HCT116 (cell line): Measurements from ENCODE around the gene SNAP47. TPM values are rescaled to one million over a fixed set of nuclear protein-coding genes. Genes with fewer than 3 reads are reported as not detected.

Experiments used
- ATAC-seq: fragments of 200-7000 bp; cut with Tn5 transposase; 2 replicates; pipeline ENCODE4 v1.9.1; 2020; ENCODE audit warnings: mild to moderate bottlenecking, moderate library complexity
- BruUV-seq: library from RNA; stranded (reverse); fragments of 400-500 nt; replicated peaks from 2 replicates; lab custom pipeline; 2021; lab: Mats Ljungman, UMichigan
- CTCF ChIA-PET: fragments of 300-600 bp; sonication (Branson Sonifier 250); formaldehyde crosslinking; loops from one replicate; lab custom pipeline; 2021; ENCODE audit warnings: antibody characterized with exemption; lab: Charles Lee
- POLR2A ChIA-PET: fragments of 300-600, 350-600 bp; sonication (Branson Sonifier 250); formaldehyde crosslinking; loops from one replicate; lab custom pipeline; 2021; ENCODE audit warnings: antibody characterized with exemption; lab: Charles Lee
- RAD21 ChIA-PET, 2 experiments: fragments of 300-600 bp; sonication (Branson Sonifier 250); formaldehyde crosslinking; loops; one replicate each; lab custom pipeline; 2023; ENCODE audit warnings: low total read pairs in 2 of 2; ENCODE audit not compliant: uncharacterized antibody in 2 of 2, unreplicated experiment in 2 of 2, low non-redundant PET in 1 of 2; lab: Charles Lee
- DNase-seq: peaks from one replicate; pipeline ENCODE4 v3.0.0-alpha.2; 2010; ENCODE audit warnings: low read depth, low spot score
- H2AFZ ChIP-seq: fragments of 200-600 bp; shearing (Covaris generic), sonication (generic); 2 replicates; pipeline ENCODE4 v1.6.1; 2017; ENCODE audit warnings: low read depth, mixed run types, mixed read lengths, antibody characterized with exemption, low read length; ENCODE audit not compliant: poor library complexity, severe bottlenecking
- H3K27ac ChIP-seq: 2 replicates; pipeline ENCODE4 v1.5.1; 2012; ENCODE audit warnings: low read depth, low read length
- H3K27me3 ChIP-seq: fragments of 200-600 bp; sonication (generic); 2 replicates; pipeline ENCODE4 v1.6.1; 2016; ENCODE audit warnings: mixed run types, low read length, mixed read lengths; ENCODE audit not compliant: insufficient read depth
- H3K36me3 ChIP-seq, 2 experiments: fragments of 200-500 bp in 1 of 2; fragments of 200-600 bp in 1 of 2; sonication (Bioruptor generic) in 1 of 2; sonication (generic) in 1 of 2; 2 replicates each; pipeline versions ENCODE4 v1.5.1 to v1.6.1; 2014 to 2016; ENCODE audit warnings: low read length in 2 of 2, inconsistent platforms in 1 of 2, mixed read lengths in 1 of 2, mixed run types in 1 of 2; ENCODE audit not compliant: insufficient read depth in 2 of 2, control insufficient read depth in 1 of 2
- H3K4me1 ChIP-seq, 2 experiments: fragments of 200-600 bp in 1 of 2; sonication (generic) in 1 of 2; 2 replicates each; pipeline versions ENCODE4 v1.5.1 to v1.6.1; 2012 to 2017; ENCODE audit warnings: low read length in 2 of 2, inconsistent platforms in 1 of 2, mild to moderate bottlenecking in 1 of 2, mixed read lengths in 1 of 2, mixed run types in 1 of 2, moderate library complexity in 1 of 2; ENCODE audit not compliant: insufficient read depth in 2 of 2, control insufficient read depth in 1 of 2
- H3K4me2 ChIP-seq: fragments of 200-600 bp; sonication (generic); 2 replicates; pipeline ENCODE4 v1.6.1; 2017; ENCODE audit warnings: mixed run types, low read length, mixed read lengths
- H3K4me3 ChIP-seq, 2 experiments: fragments of 200-600 bp in 1 of 2; sonication (generic) in 1 of 2; replicated peaks in 1 of 2; 2 replicates each; pipeline ENCODE4 v1.5.1; 2011 to 2016; ENCODE audit warnings: low read length in 2 of 2, control low read depth in 1 of 2, low read depth in 1 of 2, mild to moderate bottlenecking in 1 of 2, mixed read lengths in 1 of 2, mixed run types in 1 of 2
- H3K79me2 ChIP-seq: fragments of 200-600 bp; sonication (generic); 2 replicates; pipeline ENCODE4 v1.6.1; 2017; ENCODE audit warnings: mild to moderate bottlenecking, mixed run types, low read length, moderate library complexity, mixed read lengths; ENCODE audit not compliant: insufficient read depth
- H3K9ac ChIP-seq: fragments of 200-600 bp; sonication (generic); 2 replicates; pipeline ENCODE4 v1.6.1; 2016; ENCODE audit warnings: low read length, mixed read lengths
- H3K9me2 ChIP-seq: fragments of 200-600 bp; sonication (generic), shearing (Covaris generic); 2 replicates; pipeline ENCODE4 v1.6.1; 2017; ENCODE audit warnings: mixed run types, mild to moderate bottlenecking, moderate library complexity; ENCODE audit not compliant: insufficient read depth
- H3K9me3 ChIP-seq, 2 experiments: fragments of 200-500 bp in 1 of 2; fragments of 200-600 bp in 1 of 2; sonication (Bioruptor generic) in 1 of 2; sonication (generic) in 1 of 2; 2 replicates each; pipeline ENCODE4 v1.6.1; 2014 to 2017; ENCODE audit warnings: low read length in 2 of 2, mixed read lengths in 2 of 2, inconsistent platforms in 1 of 2, low read depth in 1 of 2, mild to moderate bottlenecking in 1 of 2, mixed run types in 1 of 2, moderate library complexity in 1 of 2; ENCODE audit not compliant: control insufficient read depth in 1 of 2, insufficient read depth in 1 of 2
- H4K20me1 ChIP-seq: fragments of 200-600 bp; sonication (generic), shearing (Covaris generic); 2 replicates; pipeline ENCODE4 v1.6.1; 2017; ENCODE audit warnings: mixed run types, mild to moderate bottlenecking, moderate library complexity; ENCODE audit not compliant: insufficient read depth
- CBX3 ChIP-seq: IDR thresholded peaks from 2 replicates; pipeline ENCODE4 v1.6.1; 2012; ENCODE audit warnings: low read depth
- EGR1 ChIP-seq: IDR thresholded peaks from 2 replicates; pipeline ENCODE4 v1.6.1; 2012; ENCODE audit warnings: low read depth
- ELF1 ChIP-seq: IDR thresholded peaks from 2 replicates; pipeline ENCODE4 v1.6.1; 2012; ENCODE audit warnings: low read depth, borderline replicate concordance
- EZH2 ChIP-seq: fragments of 200-600 bp; sonication (generic); IDR thresholded peaks from 2 replicates; pipeline ENCODE4 v1.6.1; 2017; ENCODE audit warnings: antibody characterized with exemption, mixed run types
- EZH2phosphoT487 ChIP-seq: fragments of 200-600 bp; IDR thresholded peaks from 2 replicates; pipeline ENCODE4 v1.6.1; 2018; ENCODE audit warnings: antibody characterized with exemption, borderline replicate concordance
- JUND ChIP-seq: IDR thresholded peaks from 2 replicates; pipeline ENCODE4 v1.6.1; 2012
- POLR2A ChIP-seq: IDR thresholded peaks from 2 replicates; pipeline ENCODE4 v1.7.0; 2011; ENCODE audit warnings: borderline replicate concordance; ENCODE audit not compliant: insufficient read depth, insufficient read length; ENCODE audit errors: extremely low read depth
- POLR2AphosphoS5 ChIP-seq: IDR thresholded peaks from 2 replicates; pipeline ENCODE4 v1.6.1; 2011; ENCODE audit warnings: mild to moderate bottlenecking, low read depth, low read length, moderate library complexity
- RAD21 ChIP-seq: IDR thresholded peaks from 2 replicates; pipeline ENCODE4 v1.6.1; 2012; ENCODE audit warnings: low read depth, mild to moderate bottlenecking
- SIN3A ChIP-seq: IDR thresholded peaks from 2 replicates; pipeline ENCODE4 v1.6.1; 2012; ENCODE audit warnings: low read depth
- SP1 ChIP-seq: IDR thresholded peaks from 2 replicates; pipeline ENCODE4 v1.6.1; 2012; ENCODE audit warnings: low read depth
- SRF ChIP-seq: IDR thresholded peaks from 2 replicates; pipeline ENCODE4 v1.6.1; 2012; ENCODE audit warnings: low read depth
- TCF7L2 ChIP-seq: IDR thresholded peaks from 2 replicates; pipeline ENCODE4 v1.7.0; 2011; ENCODE audit warnings: borderline replicate concordance, inconsistent platforms; ENCODE audit not compliant: insufficient read depth, insufficient read length; ENCODE audit errors: extremely low read depth
- YY1 ChIP-seq: IDR thresholded peaks from 2 replicates; pipeline ENCODE4 v1.6.1; 2011; ENCODE audit warnings: low read length, low read depth, moderate library complexity, mild to moderate bottlenecking; ENCODE audit not compliant: insufficient replicate concordance; ENCODE audit errors: extremely low read depth
- ZNF274 ChIP-seq: fragments of 200-500 bp; sonication (Bioruptor generic); IDR thresholded peaks from 2 replicates; pipeline ENCODE4 v1.6.1; 2014; ENCODE audit warnings: mild to moderate bottlenecking, low read depth, low read length, inconsistent platforms
- intact Hi-C: fragments of 100-400 bp; cut with micrococcal nuclease; formaldehyde crosslinking; loops from 2 replicates; pipeline ENCODE4 v1.10.0; 2022
- total RNA-seq: library from RNA; stranded (reverse); gene quantifications from one replicate; pipeline ENCODE4 v1.2.1, GENCODE V29; 2021; ENCODE audit not compliant: unreplicated experiment
- TF ChIP-seq, protein P1 (sequence below): IDR thresholded peaks from 2 replicates; pipeline ENCODE4 v1.6.1; 2011; ENCODE audit warnings: mild to moderate bottlenecking, low read length, moderate library complexity; ENCODE audit not compliant: insufficient replicate concordance; ENCODE audit errors: extremely low read depth
- TF ChIP-seq, protein P2 (sequence below): IDR thresholded peaks from 2 replicates; pipeline ENCODE4 v1.6.1; 2012
- TF ChIP-seq, protein P3 (sequence below), 3 experiments: fragments of 200-600 bp in 1 of 3; sonication (generic) in 1 of 3; IDR thresholded peaks in 2 of 3; conservative IDR thresholded peaks in 1 of 3; 2 replicates each; pipeline ENCODE4 v1.5.1; 2012 to 2017; ENCODE audit warnings: low read depth in 2 of 3, low read length in 2 of 3, antibody characterized with exemption in 1 of 3, borderline replicate concordance in 1 of 3, control low read depth in 1 of 3, mild to moderate bottlenecking in 1 of 3, mixed read lengths in 1 of 3, mixed run types in 1 of 3, moderate library complexity in 1 of 3; ENCODE audit not compliant: insufficient read depth in 1 of 3
- TF ChIP-seq, protein P4 (sequence below): IDR thresholded peaks from 2 replicates; pipeline ENCODE4 v1.6.1; 2012; ENCODE audit warnings: low read depth

SNAP47 gene
- total RNA-seq, 1 experiment from 2014 or later = 37.9 TPM

DNA sequence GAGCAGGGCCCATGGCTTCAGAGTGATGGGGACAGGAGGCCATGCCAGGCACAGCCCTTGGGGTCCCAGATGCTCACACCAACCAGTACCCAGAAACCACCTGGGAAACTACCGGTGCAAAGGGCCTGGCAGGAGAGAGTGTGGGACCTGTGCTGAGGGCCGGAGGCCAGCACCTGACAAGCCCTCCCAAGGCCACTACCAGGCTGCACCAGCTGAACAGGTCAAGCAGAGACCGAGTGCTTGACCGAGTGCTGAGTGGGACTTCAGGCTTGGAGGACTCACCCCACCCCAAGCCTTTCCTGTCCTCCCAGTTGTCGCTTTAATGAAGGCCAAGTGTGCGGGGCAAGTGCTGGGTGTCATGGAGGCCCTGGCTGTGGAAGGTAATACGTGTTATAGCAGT, 36.5 kb downstream of the SNAP47 start:
- Histone ChIP-seq H3K27me3 (no peaks in the 10 kb centered on the region), H3K79me2 (no peaks in the 10 kb centered on the region), H3K4me2 (no peak overlapping the region), H3K27ac (no peak overlapping the region), H3K9ac (no peak overlapping the region), H3K36me3 (peaks cover 10 to 16% of the 10 kb centered on the region in 2 experiments; a peak in 3 of 4 replicates), H4K20me1 (no peaks in the 10 kb centered on the region), H3K4me3 (no peak overlapping the region), H3K9me3 (no peaks in the 10 kb centered on the region)
- DNase-seq (no peak), ATAC-seq (no peak)
- CTCF ChIA-PET = no interaction called here
- BruUV-seq = no TSS peak
- TF ChIP-seq, protein P1, sequence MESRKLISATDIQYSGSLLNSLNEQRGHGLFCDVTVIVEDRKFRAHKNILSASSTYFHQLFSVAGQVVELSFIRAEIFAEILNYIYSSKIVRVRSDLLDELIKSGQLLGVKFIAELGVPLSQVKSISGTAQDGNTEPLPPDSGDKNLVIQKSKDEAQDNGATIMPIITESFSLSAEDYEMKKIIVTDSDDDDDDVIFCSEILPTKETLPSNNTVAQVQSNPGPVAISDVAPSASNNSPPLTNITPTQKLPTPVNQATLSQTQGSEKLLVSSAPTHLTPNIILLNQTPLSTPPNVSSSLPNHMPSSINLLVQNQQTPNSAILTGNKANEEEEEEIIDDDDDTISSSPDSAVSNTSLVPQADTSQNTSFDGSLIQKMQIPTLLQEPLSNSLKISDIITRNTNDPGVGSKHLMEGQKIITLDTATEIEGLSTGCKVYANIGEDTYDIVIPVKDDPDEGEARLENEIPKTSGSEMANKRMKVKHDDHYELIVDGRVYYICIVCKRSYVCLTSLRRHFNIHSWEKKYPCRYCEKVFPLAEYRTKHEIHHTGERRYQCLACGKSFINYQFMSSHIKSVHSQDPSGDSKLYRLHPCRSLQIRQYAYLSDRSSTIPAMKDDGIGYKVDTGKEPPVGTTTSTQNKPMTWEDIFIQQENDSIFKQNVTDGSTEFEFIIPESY = no peak
- TF ChIP-seq POLR2A = no peak
- TF ChIP-seq, protein P2, sequence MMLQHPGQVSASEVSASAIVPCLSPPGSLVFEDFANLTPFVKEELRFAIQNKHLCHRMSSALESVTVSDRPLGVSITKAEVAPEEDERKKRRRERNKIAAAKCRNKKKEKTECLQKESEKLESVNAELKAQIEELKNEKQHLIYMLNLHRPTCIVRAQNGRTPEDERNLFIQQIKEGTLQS = no peak
- TF ChIP-seq EZH2 = no peak
- TF ChIP-seq ELF1 = no peak
- no peak for TF ChIP-seq JUND
- no peak for TF ChIP-seq EZH2phosphoT487
- TF ChIP-seq, protein P3, sequence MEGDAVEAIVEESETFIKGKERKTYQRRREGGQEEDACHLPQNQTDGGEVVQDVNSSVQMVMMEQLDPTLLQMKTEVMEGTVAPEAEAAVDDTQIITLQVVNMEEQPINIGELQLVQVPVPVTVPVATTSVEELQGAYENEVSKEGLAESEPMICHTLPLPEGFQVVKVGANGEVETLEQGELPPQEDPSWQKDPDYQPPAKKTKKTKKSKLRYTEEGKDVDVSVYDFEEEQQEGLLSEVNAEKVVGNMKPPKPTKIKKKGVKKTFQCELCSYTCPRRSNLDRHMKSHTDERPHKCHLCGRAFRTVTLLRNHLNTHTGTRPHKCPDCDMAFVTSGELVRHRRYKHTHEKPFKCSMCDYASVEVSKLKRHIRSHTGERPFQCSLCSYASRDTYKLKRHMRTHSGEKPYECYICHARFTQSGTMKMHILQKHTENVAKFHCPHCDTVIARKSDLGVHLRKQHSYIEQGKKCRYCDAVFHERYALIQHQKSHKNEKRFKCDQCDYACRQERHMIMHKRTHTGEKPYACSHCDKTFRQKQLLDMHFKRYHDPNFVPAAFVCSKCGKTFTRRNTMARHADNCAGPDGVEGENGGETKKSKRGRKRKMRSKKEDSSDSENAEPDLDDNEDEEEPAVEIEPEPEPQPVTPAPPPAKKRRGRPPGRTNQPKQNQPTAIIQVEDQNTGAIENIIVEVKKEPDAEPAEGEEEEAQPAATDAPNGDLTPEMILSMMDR (IDR thresholded peaks at IDR 0.05 in 2 of 3, conservative IDR thresholded peaks at IDR 0.05 in 1 of 3; ENCODE audit: borderline replicate concordance in 1 of 3, insufficient read depth in 1 of 3, low read depth in 2 of 3, low read length in 2 of 3) = no peak
- TF ChIP-seq EGR1 = no peak
- TF ChIP-seq POLR2AphosphoS5 = no peak
- TF ChIP-seq, protein P4, sequence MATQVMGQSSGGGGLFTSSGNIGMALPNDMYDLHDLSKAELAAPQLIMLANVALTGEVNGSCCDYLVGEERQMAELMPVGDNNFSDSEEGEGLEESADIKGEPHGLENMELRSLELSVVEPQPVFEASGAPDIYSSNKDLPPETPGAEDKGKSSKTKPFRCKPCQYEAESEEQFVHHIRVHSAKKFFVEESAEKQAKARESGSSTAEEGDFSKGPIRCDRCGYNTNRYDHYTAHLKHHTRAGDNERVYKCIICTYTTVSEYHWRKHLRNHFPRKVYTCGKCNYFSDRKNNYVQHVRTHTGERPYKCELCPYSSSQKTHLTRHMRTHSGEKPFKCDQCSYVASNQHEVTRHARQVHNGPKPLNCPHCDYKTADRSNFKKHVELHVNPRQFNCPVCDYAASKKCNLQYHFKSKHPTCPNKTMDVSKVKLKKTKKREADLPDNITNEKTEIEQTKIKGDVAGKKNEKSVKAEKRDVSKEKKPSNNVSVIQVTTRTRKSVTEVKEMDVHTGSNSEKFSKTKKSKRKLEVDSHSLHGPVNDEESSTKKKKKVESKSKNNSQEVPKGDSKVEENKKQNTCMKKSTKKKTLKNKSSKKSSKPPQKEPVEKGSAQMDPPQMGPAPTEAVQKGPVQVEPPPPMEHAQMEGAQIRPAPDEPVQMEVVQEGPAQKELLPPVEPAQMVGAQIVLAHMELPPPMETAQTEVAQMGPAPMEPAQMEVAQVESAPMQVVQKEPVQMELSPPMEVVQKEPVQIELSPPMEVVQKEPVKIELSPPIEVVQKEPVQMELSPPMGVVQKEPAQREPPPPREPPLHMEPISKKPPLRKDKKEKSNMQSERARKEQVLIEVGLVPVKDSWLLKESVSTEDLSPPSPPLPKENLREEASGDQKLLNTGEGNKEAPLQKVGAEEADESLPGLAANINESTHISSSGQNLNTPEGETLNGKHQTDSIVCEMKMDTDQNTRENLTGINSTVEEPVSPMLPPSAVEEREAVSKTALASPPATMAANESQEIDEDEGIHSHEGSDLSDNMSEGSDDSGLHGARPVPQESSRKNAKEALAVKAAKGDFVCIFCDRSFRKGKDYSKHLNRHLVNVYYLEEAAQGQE = no peak
- TF ChIP-seq RAD21 = no peak
- no peak for TF ChIP-seq YY1
- no peak for TF ChIP-seq CBX3
- no peak for TF ChIP-seq SIN3A
- no peak for TF ChIP-seq ZNF274
- TF ChIP-seq SRF = no peak
- TF ChIP-seq SP1 = no peak
- no peak for TF ChIP-seq TCF7L2
- TF ChIP-seq, all 23 proteins: peak for 0
- ChIA-PET RAD21 (no interaction called here), POLR2A (no interaction called here)
- no peaks in the 10 kb centered on the region for H3K4me1 ChIP-seq
- no peak overlapping the region for H2AFZ ChIP-seq
- no peaks in the 10 kb centered on the region for H3K9me2 ChIP-seq
- intact Hi-C loops = no loop called here
